H1 (cell line): Measurements from ENCODE around the gene TRABD2B. TPM values are rescaled to one million over a fixed set of nuclear protein-coding genes. Genes with fewer than 3 reads are reported as not detected.

Source experiments
- CTCF ChIA-PET: fragments of 300-600 bp; sonication (Branson Sonifier 250); formaldehyde crosslinking; loops from one replicate; lab custom pipeline; 2021; ENCODE audit not compliant: partially characterized antibody; lab: Charles Lee
- POLR2A ChIA-PET: fragments of 300-600 bp; sonication (Branson Sonifier 250); formaldehyde crosslinking; loops from one replicate; lab custom pipeline; 2021; ENCODE audit warnings: inconsistent platforms; ENCODE audit not compliant: partially characterized antibody; lab: Charles Lee
- DNase-seq, 2 experiments: peaks; one replicate each; pipeline versions ENCODE4 v3.0.0 to v3.0.0-alpha.2; 2010 to 2022; ENCODE audit warnings: low spot score in 2 of 2, low read depth in 1 of 2, mixed read lengths in 1 of 2
- FAIRE-seq: peaks from 2 replicates; lab custom pipeline; 2011; peaks lifted over from hg19 to GRCh38; lab: Jason Lieb, UNC
- H2AFZ ChIP-seq: 2 replicates; pipeline ENCODE4 v1.8.1; 2012; ENCODE audit warnings: low read length, inconsistent platforms
- H2AK5ac ChIP-seq: 2 replicates; pipeline ENCODE4 v1.6.1; 2013; ENCODE audit warnings: low read depth, low read length
- H2BK120ac ChIP-seq: replicated peaks from 2 replicates; pipeline ENCODE3; 2013; ENCODE audit warnings: low read depth, low read length, inconsistent platforms
- H2BK12ac ChIP-seq: 2 replicates; pipeline ENCODE4 v1.6.1; 2013; ENCODE audit warnings: low read depth, low read length
- H2BK15ac ChIP-seq: 2 replicates; pipeline ENCODE4 v1.6.1; 2013; ENCODE audit warnings: low read length
- H2BK20ac ChIP-seq: 2 replicates; pipeline ENCODE4 v1.6.1; 2013; ENCODE audit warnings: low read length
- H2BK5ac ChIP-seq: 2 replicates; pipeline ENCODE4 v1.6.1; 2013; ENCODE audit warnings: low read depth, low read length
- H3K14ac ChIP-seq: 2 replicates; pipeline ENCODE4 v1.6.1; 2013; ENCODE audit warnings: inconsistent platforms; ENCODE audit not compliant: insufficient read length
- H3K18ac ChIP-seq: 2 replicates; pipeline ENCODE4 v1.6.1; 2013; ENCODE audit warnings: low read length; ENCODE audit errors: extremely low read depth
- H3K23ac ChIP-seq: 2 replicates; pipeline ENCODE4 v1.6.1; 2013; ENCODE audit warnings: inconsistent platforms; ENCODE audit not compliant: insufficient read length
- H3K23me2 ChIP-seq: 2 replicates; pipeline ENCODE4 v1.6.1; 2013; ENCODE audit warnings: low read depth, low read length
- H3K27ac ChIP-seq: 2 replicates; pipeline ENCODE4 v1.6.1; 2011; ENCODE audit warnings: low read depth, low read length, inconsistent platforms
- H3K27me3 ChIP-seq, 4 experiments: replicated peaks in 1 of 4; 1 replicate in 1 of 4; 2 replicates in 3 of 4; pipeline versions ENCODE4 v1.6.1 to v1.8.1; 2011 to 2013; ENCODE audit warnings: low read length in 3 of 4, mild to moderate bottlenecking in 3 of 4, inconsistent platforms in 2 of 4, mixed read lengths in 2 of 4, moderate library complexity in 1 of 4; ENCODE audit not compliant: control insufficient read depth in 3 of 4, insufficient read depth in 3 of 4; ENCODE audit errors: extremely low read depth in 1 of 4
- H3K36me3 ChIP-seq, 4 experiments: 2 replicates each; pipeline versions ENCODE4 v1.6.1 to v1.8.1; 2011 to 2013; ENCODE audit warnings: mild to moderate bottlenecking in 4 of 4, low read length in 3 of 4, moderate library complexity in 2 of 4, control low read depth in 1 of 4, inconsistent platforms in 1 of 4; ENCODE audit not compliant: insufficient read depth in 4 of 4, control insufficient read depth in 2 of 4
- H3K4ac ChIP-seq: replicated peaks from 2 replicates; pipeline ENCODE3; 2013; ENCODE audit warnings: low read length, low read depth, mixed read lengths, inconsistent platforms; ENCODE audit not compliant: insufficient read length
- H3K4me1 ChIP-seq, 4 experiments: replicated peaks in 1 of 4; 1 replicate in 1 of 4; 2 replicates in 3 of 4; pipeline versions ENCODE4 v1.6.1 to v1.8.1; 2011 to 2013; ENCODE audit warnings: low read length in 3 of 4, inconsistent platforms in 2 of 4, mixed read lengths in 1 of 4; ENCODE audit not compliant: insufficient read depth in 4 of 4, control insufficient read depth in 3 of 4
- H3K4me2 ChIP-seq, 2 experiments: 2 replicates each; pipeline versions ENCODE4 v1.6.1 to v1.8.1; 2011 to 2013; ENCODE audit warnings: low read depth in 2 of 2, low read length in 2 of 2, control low read depth in 1 of 2, inconsistent platforms in 1 of 2, mild to moderate bottlenecking in 1 of 2; ENCODE audit not compliant: insufficient read depth in 1 of 2
- H3K4me3 ChIP-seq, 4 experiments: fragments of 200-600, 300-600 bp in 1 of 4; sonication (generic), shearing (Covaris generic), sonication (Bioruptor Twin) in 1 of 4; 2 replicates each; pipeline versions ENCODE4 v1.5.1 to v1.8.1; 2011 to 2016; ENCODE audit warnings: low read length in 4 of 4, low read depth in 3 of 4, control low read depth in 2 of 4, inconsistent platforms in 2 of 4, mild to moderate bottlenecking in 2 of 4, mixed read lengths in 1 of 4, moderate library complexity in 1 of 4; ENCODE audit not compliant: insufficient read depth in 2 of 4; ENCODE audit errors: extremely low read depth in 1 of 4
- H3K56ac ChIP-seq: replicated peaks from 2 replicates; pipeline ENCODE3; 2013; ENCODE audit warnings: low read depth, mild to moderate bottlenecking, mixed read lengths, low read length, inconsistent platforms; ENCODE audit not compliant: insufficient read length
- H3K79me1 ChIP-seq: 2 replicates; pipeline ENCODE4 v1.6.1; 2013; ENCODE audit warnings: low read depth, low read length, control low read depth
- H3K79me2 ChIP-seq, 2 experiments: 2 replicates each; pipeline versions ENCODE4 v1.6.1 to v1.8.1; 2012 to 2013; ENCODE audit warnings: low read length in 2 of 2, mild to moderate bottlenecking in 2 of 2, inconsistent platforms in 1 of 2; ENCODE audit not compliant: insufficient read depth in 2 of 2, control insufficient read depth in 1 of 2
- H3K9ac ChIP-seq, 4 experiments: replicated peaks in 1 of 4; 1 replicate in 1 of 4; 2 replicates in 3 of 4; pipeline versions ENCODE4 v1.6.1 to v1.8.1; 2011 to 2013; ENCODE audit warnings: low read depth in 3 of 4, low read length in 3 of 4, control low read depth in 2 of 4, mild to moderate bottlenecking in 2 of 4, moderate library complexity in 2 of 4, inconsistent platforms in 1 of 4; ENCODE audit errors: extremely low read depth in 1 of 4
- H3K9me3 ChIP-seq, 2 experiments: 2 replicates each; pipeline versions ENCODE4 v1.6.1 to v1.8.1; 2012 to 2013; ENCODE audit warnings: mild to moderate bottlenecking in 2 of 2, moderate library complexity in 2 of 2, control low read depth in 1 of 2, inconsistent platforms in 1 of 2, low read depth in 1 of 2, low read length in 1 of 2, mixed read lengths in 1 of 2; ENCODE audit not compliant: insufficient read depth in 2 of 2
- H4K20me1 ChIP-seq, 2 experiments: replicated peaks in 1 of 2; 2 replicates each; pipeline versions ENCODE3 to v1.8.1; 2011 to 2013; ENCODE audit warnings: inconsistent platforms in 2 of 2, low read length in 2 of 2, mild to moderate bottlenecking in 1 of 2; ENCODE audit not compliant: insufficient read depth in 2 of 2, control insufficient read depth in 1 of 2
- H4K5ac ChIP-seq: 2 replicates; pipeline ENCODE4 v1.6.1; 2013; ENCODE audit warnings: low read length, low read depth, mixed read lengths, inconsistent platforms; ENCODE audit not compliant: insufficient read length
- H4K8ac ChIP-seq: 2 replicates; pipeline ENCODE4 v1.8.0; 2013; ENCODE audit warnings: mild to moderate bottlenecking, moderate library complexity, low read length, inconsistent platforms; ENCODE audit not compliant: insufficient read depth; ENCODE audit errors: extremely low read depth
- H4K91ac ChIP-seq: replicated peaks from 2 replicates; pipeline ENCODE3; 2013; ENCODE audit warnings: low read length, mixed read lengths, inconsistent platforms; ENCODE audit not compliant: insufficient read length
- ASH2L ChIP-seq: fragments of 200-600, 300-600 bp; sonication (generic); IDR thresholded peaks from one replicate; pipeline ENCODE4 v1.7.1; 2017; ENCODE audit warnings: low read length
- BACH1 ChIP-seq: IDR thresholded peaks from 2 replicates; pipeline ENCODE4 v1.6.1; 2012; ENCODE audit warnings: low read length, improper control_type of control experiment
- CREB1 ChIP-seq: IDR thresholded peaks from 2 replicates; pipeline ENCODE4 v1.6.1; 2012; ENCODE audit warnings: inconsistent platforms
- KDM4A ChIP-seq: IDR thresholded peaks from one replicate; pipeline ENCODE4 v1.7.1; 2012; ENCODE audit warnings: low read depth, mild to moderate bottlenecking, moderate library complexity, low read length, inconsistent platforms; ENCODE audit not compliant: severe bottlenecking
- POLR2AphosphoS5 ChIP-seq: IDR thresholded peaks from 2 replicates; pipeline ENCODE4 v1.6.1; 2011; ENCODE audit warnings: low read depth, low read length
- USF2 ChIP-seq: IDR thresholded peaks from 2 replicates; pipeline ENCODE4 v1.6.1; 2011; ENCODE audit warnings: low read length, improper control_type of control experiment
- WGBS, 2 experiments: shearing (Covaris generic) in 1 of 2; methylation state at CpG; one replicate each; pipeline versions ENCODE4 v1.1.6 to v1.1.7; 2013 to 2015; ENCODE audit warnings: low lambda C conversion rate in 2 of 2, mixed read lengths in 2 of 2, inconsistent platforms in 1 of 2, low coverage in 1 of 2, missing lambda C conversion rate in 1 of 2; ENCODE audit not compliant: insufficient replicate concordance in 2 of 2, insufficient coverage in 1 of 2, insufficient read length in 1 of 2; ENCODE audit errors: extremely low coverage in 1 of 2, missing lambda C conversion rate in 1 of 2; 5-methylcytosine and 5-hydroxymethylcytosine counted together
- polyA plus RNA-seq, 7 experiments: library from polyadenylated mRNA; depleted of rRNA in 3 of 7; stranded (reverse) in 5 of 7; unstranded in 2 of 7; fragments of >200 nt in 5 of 7; fragments of 200-250 nt in 2 of 7; gene quantifications; 1 replicate in 5 of 7; 2 replicates in 1 of 7; 4 replicates in 1 of 7; pipeline versions ENCODE4 v1.2.1 to v1.2.3, GENCODE V29; 2011 to 2013; ENCODE audit warnings: missing spikeins in 2 of 7, mixed read lengths in 2 of 7
- total RNA-seq: library from RNA; stranded (reverse); fragmentation: NEBNext Ultra II Directional; extraction: Animal tissue kit (Norgen Biotek cat#: 25700); gene quantifications from 2 replicates; pipeline ENCODE4 v1.2.1, GENCODE V29; 2021

TRABD2B gene
- total and polyA plus RNA-seq, 2 of the 8 experiments (the other 6 are each of a cell fraction or from before 2014, with no cell fraction given): 0.95 to 3.4 TPM

GRCh38 chr1:47794081-47794480 is 203.1 kb downstream of the TRABD2B start:
- no peak overlapping the region for H3K23ac ChIP-seq
- TF ChIP-seq KDM4A (no peak), BACH1 (no peak), USF2 (no peak), POLR2AphosphoS5 (no peak), CREB1 (no peak), ASH2L (no peak)
- no peak overlapping the region for H4K5ac ChIP-seq
- no peak overlapping the region for H3K14ac ChIP-seq
- no peak overlapping the region for H4K8ac ChIP-seq
- H3K9me3 ChIP-seq: no peaks in the 10 kb centered on the region
- H3K79me1 ChIP-seq: no peaks in the 10 kb centered on the region
- no peak overlapping the region for H2BK20ac ChIP-seq
- no peak overlapping the region for H2AK5ac ChIP-seq
- H3K79me2 ChIP-seq: no peaks in the 10 kb centered on the region
- H2BK12ac ChIP-seq: no peak overlapping the region
- FAIRE-seq: no peak
- no peak overlapping the region for H4K91ac ChIP-seq
- no peaks in the 10 kb centered on the region for H3K36me3 ChIP-seq
- H3K56ac ChIP-seq: no peak overlapping the region
- ChIA-PET POLR2A (no interaction called here), CTCF (interaction anchor here (0.6 to 4.4 kb wide), 5 partner anchors 8 to 1462 kb away, joined by 3 to 23 read pairs (median 4); no protein-coding TSS in a partner anchor)
- 71% methylated on average over 5 of the region's 5 CpGs; no CpG with 5 or more reads in 1 of the 2 experiments for WGBS, 2 experiments
- no peaks in the 10 kb centered on the region for H3K23me2 ChIP-seq
- H3K4me2 ChIP-seq: no peak overlapping the region
- H2BK120ac ChIP-seq: no peak overlapping the region
- no peak overlapping the region for H2BK15ac ChIP-seq
- no peak overlapping the region for H3K4me3 ChIP-seq
- H3K18ac ChIP-seq: no peak overlapping the region
- H3K4me1 ChIP-seq: no peaks in the 10 kb centered on the region; a peak in 1 of 7 replicates
- H3K9ac ChIP-seq: no peak overlapping the region
- H3K27me3 ChIP-seq: no peaks in the 10 kb centered on the region
- H3K4ac ChIP-seq: no peak overlapping the region
- H4K20me1 ChIP-seq: peaks cover 0 to 1% of the 10 kb centered on the region in 2 experiments
- no peak overlapping the region for H3K27ac ChIP-seq
- H2BK5ac ChIP-seq: no peak overlapping the region
- H2AFZ ChIP-seq: no peak overlapping the region
- DNase-seq: no peak
